ENCODE results near the gene SLC16A11. TPM values are rescaled to one million over a fixed set of nuclear protein-coding genes. Genes with fewer than 3 reads are reported as not detected.
"Not testable (repeated sequence)": the region's sequence is repeated elsewhere in the genome, so short reads cannot be mapped to it uniquely, and the experiment has no call there.

Gene SLC16A11
- polyA plus RNA-seq, 4 donors = 0.41 to 0.67 (median 0.59) TPM

GRCh38 chr17:7011415-7011814 is 32.5 kb downstream of the SLC16A11 start:
- DNase-seq (ENCODE audit: low read depth in 4 of 4, low spot score in 3 of 4) = no peak

- no peak for DNase-seq (ENCODE audit: low read depth in 4 of 4, low spot score in 3 of 4)
Measured at GRCh38 chr17:7010523-7010922, 33.4 kb downstream of the SLC16A11 start.

DNA sequence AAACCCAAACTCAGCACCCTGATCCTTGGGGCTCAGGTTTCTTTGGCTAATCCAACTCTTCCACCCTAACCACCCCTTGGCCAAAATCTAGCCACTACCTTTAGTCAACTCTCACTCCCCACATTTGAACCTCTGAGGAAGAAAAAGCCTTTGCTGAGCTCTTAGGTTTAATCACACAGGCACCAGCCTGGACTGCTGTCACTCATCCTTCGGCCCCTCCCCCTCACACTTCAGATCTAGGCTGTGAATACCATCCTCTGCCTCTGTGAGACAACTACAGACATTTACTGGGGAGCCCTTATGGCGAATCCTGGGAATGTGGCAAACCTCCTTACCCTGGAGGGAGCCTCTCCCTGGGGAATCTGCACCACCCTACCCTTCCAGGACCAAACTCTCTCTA is 36.7 kb downstream of the SLC16A11 start:
- no peak for DNase-seq (ENCODE audit: low read depth in 4 of 4, low spot score in 3 of 4)

- no peak for DNase-seq (ENCODE audit: low read depth in 4 of 4, low spot score in 3 of 4)
Measured at GRCh38 chr17:7005716-7006115, 38.2 kb downstream of the SLC16A11 start.

DNA sequence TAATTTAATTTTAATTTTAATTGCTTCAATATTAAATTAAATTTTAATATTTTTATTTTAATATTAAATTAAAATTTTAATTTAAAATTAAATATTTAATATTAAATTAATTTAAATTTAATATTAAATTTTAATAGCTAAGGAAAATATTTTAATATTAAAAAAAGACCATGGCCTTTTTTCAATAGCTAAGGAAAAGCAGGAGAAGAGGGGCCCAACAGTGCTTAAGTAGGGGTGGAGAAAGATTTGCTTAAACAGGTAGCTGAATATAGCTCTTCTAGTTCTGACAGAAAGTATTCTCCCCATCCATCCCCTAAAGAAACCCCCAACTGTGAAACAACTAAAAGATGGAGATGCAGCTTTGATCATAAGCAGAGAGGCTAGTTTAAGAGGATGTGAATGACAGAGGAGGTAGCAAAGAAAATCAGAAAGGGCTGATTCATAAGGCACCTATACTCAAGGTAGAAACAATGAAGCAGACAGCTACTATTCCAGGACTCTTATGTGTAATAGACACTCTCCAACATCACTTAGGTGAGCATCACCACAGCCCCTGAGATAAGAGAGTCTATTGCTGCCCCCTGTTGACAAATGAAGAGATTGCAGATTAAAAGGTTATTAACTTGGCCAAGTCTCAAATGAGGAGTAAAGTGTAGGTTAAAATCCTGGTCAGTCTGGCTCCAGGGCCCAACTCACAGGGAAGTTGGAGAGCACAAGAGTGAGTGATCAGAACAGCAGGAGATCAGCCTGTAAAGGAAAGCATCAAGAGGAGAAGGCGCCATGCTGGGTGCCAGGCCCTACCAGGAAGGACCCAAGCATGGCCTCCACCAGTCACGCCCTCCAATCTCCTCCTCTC is 39.3 kb downstream of the SLC16A11 start:
- DNase-seq (ENCODE audit: low read depth in 4 of 4, low spot score in 3 of 4) = no peak

GRCh38 chr17:7003745-7004144 is 40.1 kb downstream of the SLC16A11 start:
- DNase-seq (ENCODE audit: low read depth in 4 of 4, low spot score in 3 of 4) = no peak

DNA sequence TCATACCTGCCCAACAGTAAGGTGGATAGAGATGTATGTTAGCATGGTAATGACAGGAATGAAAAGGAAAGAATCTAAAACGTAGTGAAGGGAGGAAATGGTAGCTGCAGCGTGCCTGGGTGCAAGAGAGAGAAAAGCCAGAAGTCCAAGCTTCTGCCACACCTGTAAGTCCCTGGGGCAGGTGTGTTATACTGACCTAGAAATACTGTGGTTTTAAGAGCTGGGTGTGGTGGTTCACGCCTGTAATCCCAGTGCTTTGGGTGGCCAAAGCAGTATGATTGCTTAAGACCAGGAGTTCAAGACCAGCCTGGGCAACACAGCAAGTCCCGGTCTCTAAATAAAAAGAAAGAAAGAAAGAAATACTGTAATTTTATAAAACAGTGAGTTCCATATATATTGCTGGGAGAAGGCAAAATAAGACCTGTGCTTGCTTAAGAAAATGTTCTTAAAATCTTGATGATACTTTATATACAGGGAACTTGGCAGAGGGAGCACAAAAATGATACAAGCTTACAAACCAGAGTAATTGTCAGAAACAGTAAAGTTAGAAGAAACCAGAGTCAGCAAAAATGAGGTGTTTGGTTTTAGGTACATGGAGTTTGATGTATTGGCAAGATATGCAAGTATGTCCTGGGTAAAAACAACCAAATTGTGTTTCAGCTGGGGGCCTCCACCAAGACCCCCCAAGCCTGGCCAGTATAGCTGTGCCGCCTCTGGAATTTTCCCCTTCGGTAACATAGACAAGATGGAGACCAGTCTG is 41.4 kb downstream of the SLC16A11 start:
- DNase-seq (ENCODE audit: low read depth in 4 of 4, low spot score in 3 of 4) = no peak

- no peak for DNase-seq (ENCODE audit: low read depth in 4 of 4, low spot score in 3 of 4)
Measured at GRCh38 chr17:7001318-7001961, 42.5 kb downstream of the SLC16A11 start.

DNA sequence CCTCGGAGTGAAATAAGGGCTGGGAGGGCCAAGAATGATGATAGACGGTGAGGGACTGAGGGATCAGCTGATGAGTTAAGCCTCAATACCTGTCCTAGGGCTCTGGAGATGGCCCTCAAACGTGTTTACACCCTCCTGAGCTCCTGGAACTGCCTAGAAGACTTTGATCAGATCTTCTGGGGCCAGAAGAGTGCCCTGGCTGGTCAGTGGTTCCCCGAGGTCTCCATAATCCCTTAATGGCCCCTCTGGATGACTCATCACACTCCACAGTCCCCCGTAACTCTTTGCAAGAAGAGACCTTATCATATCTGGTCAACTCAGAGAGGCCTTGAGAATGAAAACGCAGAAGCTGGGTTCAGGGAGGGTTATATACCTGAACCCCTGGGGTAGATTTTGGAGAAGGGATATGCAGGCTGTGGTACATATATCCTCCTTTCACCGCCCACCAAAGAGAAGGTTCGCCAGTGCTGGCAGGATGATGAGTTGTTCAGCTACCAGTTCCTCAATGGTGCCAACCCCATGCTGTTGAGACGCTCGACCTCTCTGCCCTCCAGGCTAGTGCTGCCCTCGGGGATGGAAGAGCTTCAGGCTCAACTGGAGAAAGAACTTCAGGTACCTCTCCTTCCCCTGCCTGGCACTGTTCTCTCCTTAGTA is 44.9 kb downstream of the SLC16A11 start:
- no peak for DNase-seq (ENCODE audit: low read depth in 4 of 4, low spot score in 3 of 4)

DNA sequence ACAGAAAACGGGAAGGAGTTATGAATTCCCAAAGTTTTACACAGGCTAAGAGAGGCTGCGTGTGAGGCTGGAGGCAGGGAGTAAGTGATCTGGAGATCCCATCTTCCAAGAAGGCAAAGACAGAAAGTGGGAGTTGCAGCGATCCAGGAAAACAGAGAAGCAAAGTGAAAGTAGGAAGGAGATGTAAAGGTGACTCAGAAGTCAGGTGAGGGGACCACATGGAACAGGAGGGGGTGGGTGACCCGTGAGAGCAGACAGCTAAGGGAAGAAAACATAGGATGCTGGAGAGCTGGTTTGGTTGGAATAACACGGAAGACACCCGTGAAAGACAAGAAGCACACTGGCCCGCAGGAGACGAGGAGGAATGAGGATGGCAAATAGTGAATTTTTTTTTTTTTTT is 46.7 kb downstream of the SLC16A11 start:
- no peak for DNase-seq (ENCODE audit: low read depth in 4 of 4, low spot score in 3 of 4)

- DNase-seq (ENCODE audit: low read depth in 4 of 4, low spot score in 3 of 4) = no peak
Measured at GRCh38 chr17:6996256-6997011, 47.5 kb downstream of the SLC16A11 start.

DNA sequence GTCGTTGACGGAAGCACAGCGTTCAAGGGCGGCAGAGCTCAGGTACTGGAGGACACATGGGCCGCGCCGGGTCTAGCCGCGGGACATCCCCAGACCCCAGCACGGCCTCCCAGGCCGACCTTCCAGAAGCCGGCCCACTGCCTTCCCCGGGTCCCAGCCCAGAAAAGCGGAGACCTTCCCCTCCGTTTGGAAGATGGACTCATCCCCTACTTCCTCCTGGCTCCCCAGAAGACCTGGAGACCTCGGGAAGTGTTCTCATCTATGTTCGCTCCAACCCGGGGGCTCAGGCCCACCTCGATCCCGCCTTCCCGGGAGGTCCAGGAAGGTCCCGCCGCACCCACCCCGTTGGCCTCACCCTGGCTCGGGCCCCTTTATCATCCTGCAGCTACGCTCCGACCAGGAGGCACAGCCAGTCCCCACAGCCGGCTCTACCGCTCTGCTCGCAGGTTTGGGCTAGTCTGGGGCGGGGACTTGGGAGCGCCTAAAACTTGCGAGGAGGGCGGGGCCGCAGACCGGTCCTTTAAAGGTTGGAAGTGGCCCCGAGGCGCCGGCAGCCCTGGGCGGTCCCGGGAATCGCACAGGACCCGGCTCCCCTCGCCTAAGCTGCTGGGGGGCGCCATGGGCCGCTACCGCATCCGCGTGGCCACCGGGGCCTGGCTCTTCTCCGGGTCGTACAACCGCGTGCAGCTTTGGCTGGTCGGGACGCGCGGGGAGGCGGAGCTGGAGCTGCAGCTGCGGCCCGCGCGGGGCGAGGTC is 48.2 kb downstream of the SLC16A11 start, which contains the start of gene ALOX12:
Gene ALOX12 (plus strand): TSS at position 550 of the 756 bp plus-strand sequence. CDS start 69 bp downstream, at position 619.
- no peak for DNase-seq (ENCODE audit: low read depth in 4 of 4, low spot score in 3 of 4)

DNA sequence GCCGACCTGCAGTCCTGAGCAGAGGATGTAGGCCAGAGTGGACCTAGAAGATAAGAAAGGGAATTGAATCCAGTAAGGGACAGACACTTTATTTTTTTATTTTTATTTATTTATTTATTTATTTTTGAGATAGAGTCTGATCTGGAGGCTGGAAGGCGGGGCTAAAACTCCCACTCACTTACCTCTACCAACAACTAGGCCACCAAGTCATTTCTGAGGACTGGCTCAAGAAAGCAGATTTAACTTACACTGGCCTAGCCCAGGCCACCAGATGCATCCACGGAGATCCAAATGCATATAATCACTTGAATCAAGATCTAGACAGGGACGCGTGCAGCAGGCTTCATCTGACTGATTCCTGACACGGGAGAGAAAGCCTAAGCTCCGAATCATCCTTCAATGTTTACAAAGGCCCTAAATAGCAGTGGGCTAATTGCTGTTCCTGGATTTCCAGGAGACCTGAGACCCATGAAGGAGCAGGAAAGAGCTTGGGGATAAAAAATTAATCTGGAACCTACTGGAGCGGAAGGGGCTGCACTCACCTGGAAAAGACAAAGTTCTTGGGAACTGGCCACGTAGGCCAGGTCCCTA is 49.1 kb downstream of the SLC16A11 start:
- DNase-seq (ENCODE audit: low read depth in 4 of 4, low spot score in 3 of 4) = no peak

DNA sequence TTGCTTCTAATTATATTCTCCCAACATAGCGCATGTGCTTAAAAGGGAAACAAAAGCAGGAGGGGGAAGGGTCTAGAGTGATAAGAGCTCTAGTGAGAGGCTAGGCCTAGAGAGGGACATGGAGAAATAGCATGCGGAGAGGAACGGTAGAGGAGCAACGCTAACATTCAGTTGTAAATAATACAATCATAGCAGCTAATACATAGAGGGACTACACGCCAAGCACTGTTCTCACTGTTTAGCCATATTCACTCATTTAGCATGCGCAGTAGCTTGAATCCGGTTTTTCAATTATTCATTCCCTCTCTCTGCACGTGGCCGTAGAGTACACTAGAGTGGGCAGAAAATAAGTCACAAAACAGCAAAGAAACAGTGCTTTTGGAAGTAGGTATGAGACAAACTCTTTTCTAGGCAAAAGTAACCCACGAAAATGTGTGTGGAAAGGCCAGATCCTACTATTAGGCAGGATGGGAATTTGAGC is 49.7 kb downstream of the SLC16A11 start:
- DNase-seq (ENCODE audit: low read depth in 4 of 4, low spot score in 3 of 4) = no peak

DNA sequence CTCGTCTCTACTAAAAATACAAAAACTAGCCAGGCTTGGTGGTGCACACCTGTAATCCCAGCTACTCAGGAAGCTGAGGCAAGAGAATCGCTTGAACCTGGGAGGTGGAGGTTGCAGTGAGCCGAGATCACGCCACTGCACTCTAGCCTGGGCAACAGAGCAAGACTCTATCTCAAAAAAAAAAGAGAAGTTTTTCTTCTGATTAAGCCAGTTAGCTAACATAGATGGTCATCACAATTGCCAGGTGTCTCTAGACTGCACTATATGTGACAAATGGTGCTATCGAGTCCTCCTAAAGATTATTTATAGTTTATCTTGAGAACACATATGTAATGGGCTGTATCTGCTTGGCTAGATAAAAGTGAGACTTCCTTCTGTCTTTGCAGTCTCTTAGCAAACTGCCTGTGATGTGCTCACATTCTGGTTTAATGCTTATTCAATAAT is 50.3 kb downstream of the SLC16A11 start:
- DNase-seq (ENCODE audit: low read depth in 4 of 4, low spot score in 3 of 4) = not testable (repeated sequence)
